OCI-LY7 (cell line): ENCODE data around the gene NUP62.

Experiments
- EZH2phosphoT487 ChIP-seq: fragments of 200-600 bp; sonication (generic); IDR thresholded peaks from 2 replicates; pipeline ENCODE4 v1.6.1; 2018; ENCODE audit warnings: low read depth, borderline replicate concordance, mild to moderate bottlenecking, mixed run types, antibody characterized with exemption, low read length, moderate library complexity, mixed read lengths
- TF ChIP-seq, protein P1 (sequence below): fragments of 200-600 bp; sonication (generic); conservative IDR thresholded peaks from 2 replicates; pipeline ENCODE4 v1.5.1; 2014; ENCODE audit warnings: mild to moderate bottlenecking, antibody characterized with exemption, low read length, moderate library complexity, mixed read lengths

DNA sequence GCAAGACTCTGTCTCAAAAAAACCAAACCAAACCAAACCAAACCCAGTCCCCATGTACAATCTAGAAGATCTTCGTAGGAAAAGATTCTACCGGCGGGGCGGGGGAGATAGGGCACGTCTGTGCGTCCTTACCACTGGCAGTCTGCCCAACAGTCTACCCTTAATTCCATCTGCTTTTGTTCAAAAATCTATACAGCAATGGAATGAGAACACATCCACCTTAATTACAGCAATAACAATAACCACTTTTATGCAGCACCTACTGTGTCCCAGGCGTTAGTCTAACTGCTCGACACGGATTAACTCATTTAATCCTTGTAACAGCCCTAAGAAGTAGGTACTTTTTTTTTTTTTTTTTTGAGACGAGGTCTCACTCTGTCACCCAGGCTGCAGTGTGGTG is 2.8 kb downstream of the NUP62 start:
- TF ChIP-seq, protein P1, sequence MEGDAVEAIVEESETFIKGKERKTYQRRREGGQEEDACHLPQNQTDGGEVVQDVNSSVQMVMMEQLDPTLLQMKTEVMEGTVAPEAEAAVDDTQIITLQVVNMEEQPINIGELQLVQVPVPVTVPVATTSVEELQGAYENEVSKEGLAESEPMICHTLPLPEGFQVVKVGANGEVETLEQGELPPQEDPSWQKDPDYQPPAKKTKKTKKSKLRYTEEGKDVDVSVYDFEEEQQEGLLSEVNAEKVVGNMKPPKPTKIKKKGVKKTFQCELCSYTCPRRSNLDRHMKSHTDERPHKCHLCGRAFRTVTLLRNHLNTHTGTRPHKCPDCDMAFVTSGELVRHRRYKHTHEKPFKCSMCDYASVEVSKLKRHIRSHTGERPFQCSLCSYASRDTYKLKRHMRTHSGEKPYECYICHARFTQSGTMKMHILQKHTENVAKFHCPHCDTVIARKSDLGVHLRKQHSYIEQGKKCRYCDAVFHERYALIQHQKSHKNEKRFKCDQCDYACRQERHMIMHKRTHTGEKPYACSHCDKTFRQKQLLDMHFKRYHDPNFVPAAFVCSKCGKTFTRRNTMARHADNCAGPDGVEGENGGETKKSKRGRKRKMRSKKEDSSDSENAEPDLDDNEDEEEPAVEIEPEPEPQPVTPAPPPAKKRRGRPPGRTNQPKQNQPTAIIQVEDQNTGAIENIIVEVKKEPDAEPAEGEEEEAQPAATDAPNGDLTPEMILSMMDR: no peak
- TF ChIP-seq EZH2phosphoT487: no peak
